Measurements from ENCODE around the gene MBOAT1. TPM values are rescaled to one million over a fixed set of nuclear protein-coding genes. Genes with fewer than 3 reads are reported as not detected.

Gene MBOAT1
- total RNA-seq, 1 donor from 2014 or later, result 9.3 TPM

- no peak for DNase-seq
Observed at GRCh38 chr6:20134613-20135012, 77.7 kb downstream of the MBOAT1 start.

DNA sequence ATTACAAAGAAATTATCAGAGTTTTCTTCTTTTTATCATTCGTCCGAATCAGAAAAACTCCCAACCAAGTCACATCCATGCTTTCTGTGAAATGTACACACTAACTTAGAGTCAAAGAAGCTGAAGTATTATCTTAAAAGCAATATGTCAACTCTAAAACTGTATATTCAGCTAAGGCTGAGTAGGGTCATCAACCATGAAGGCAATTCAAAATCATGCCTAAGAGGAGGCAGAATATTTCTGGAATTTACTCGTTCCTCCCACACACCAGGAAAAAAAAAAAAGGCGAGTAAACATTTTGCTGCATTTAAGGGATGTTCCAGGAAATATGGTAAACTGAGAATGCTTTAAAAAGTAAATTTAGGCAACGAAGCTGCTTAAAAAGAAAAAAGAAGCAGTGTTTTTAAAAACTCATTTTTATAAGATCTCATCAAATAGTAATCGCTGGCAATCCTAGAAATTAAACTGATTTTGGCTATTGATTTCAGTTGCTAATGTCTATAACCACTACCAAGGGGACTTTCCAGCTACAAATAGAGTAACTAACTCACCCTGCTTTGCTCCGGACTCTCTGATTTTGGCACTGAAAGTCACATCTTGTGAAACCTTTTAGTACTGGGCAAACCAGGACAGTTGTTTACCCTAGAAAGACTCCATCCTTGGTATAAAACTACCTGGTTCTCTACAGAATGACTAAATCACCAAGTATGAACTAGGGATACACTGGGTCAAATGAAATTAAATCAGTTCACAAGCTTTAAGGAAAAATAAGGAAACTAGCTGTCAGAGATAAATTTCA lies 82.8 kb downstream of the MBOAT1 start:
- DNase-seq, result no peak

GRCh38 chr6:20128018-20128417 lies 84.3 kb downstream of the MBOAT1 start:
- DNase-seq, result no peak

- DNase-seq, result peak; percentile 70
Observed at GRCh38 chr6:20126789-20127653, 85.2 kb downstream of the MBOAT1 start.

DNA sequence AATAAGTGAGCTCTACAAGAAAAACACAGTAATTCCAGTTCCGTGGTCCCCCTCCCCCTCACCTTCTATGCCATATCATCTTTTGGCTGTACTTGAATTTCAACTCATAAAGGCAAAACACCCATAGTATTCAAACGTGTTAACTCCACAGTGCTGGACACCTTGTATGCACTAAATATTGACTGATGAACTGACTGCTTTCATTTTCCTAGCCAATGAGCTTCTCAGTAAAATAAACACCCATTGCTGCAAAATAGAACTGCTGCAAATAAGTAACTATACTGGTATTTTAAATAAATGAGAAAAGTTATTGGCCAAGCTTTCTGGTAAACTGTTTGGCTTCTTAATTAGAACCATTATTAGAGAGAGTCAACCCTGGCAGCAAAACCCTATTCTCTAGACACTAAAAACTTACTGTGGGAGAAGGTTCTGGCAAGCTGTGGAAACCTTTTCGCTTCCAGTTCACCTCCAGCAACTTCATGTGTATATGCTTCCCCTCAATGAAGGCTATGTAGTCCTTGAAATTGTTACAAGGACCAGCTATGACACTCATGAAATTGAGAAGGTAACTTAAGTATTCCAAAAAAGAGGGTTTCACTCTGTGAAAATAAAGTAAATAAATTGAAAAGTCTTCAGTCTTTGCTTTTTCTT lies 86.0 kb downstream of the MBOAT1 start:
- DNase-seq, result no peak

- no peak for DNase-seq
Observed at GRCh38 chr6:20124545-20124944, 87.7 kb downstream of the MBOAT1 start.

GRCh38 chr6:20119485-20119884 lies 92.8 kb downstream of the MBOAT1 start:
- no peak for DNase-seq

DNA sequence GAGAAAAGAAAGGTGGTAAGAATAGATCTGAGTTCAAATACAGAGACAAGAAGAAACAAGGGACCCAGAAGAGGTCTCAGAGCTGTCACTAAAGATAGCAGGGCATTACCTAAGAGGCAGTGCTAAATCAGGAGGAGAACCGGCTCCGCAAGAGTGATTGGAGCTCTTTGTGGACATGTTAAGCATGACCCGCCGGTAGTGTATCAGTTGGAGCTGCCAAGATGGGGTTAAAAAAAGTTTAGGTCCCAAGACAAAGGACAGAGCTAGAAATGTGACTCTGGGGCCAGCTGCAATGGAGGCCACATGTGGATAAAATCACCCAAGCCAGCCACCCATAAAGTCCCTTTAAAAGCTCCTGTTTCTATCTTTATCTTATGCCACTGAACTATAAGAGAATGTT lies 93.4 kb downstream of the MBOAT1 start:
- DNase-seq, result peak; percentile 12

DNA sequence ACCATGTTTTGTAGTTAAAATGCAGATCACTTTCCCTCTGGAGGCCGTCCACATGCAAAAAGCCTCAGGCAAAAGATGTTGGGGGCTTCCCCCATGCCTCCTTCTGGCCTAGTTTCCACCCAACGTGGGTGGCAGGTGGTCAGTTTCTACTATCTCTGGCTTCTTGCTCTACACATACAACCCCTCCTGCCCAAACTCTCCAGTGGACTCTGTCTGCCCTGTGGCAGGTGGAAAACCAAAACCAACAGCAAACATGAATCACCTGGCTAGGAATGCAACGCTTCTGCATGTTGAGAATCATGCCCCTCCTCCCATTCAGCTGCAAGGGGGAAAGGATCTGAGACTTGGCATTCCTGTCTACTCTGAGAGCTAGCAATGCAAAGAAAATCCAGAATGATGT lies 94.8 kb downstream of the MBOAT1 start:
- no peak for DNase-seq

- no peak for DNase-seq
Observed at GRCh38 chr6:20116792-20117191, 95.5 kb downstream of the MBOAT1 start.

- DNase-seq, result no peak
Observed at GRCh38 chr6:20115246-20115980, 96.9 kb downstream of the MBOAT1 start.

DNA sequence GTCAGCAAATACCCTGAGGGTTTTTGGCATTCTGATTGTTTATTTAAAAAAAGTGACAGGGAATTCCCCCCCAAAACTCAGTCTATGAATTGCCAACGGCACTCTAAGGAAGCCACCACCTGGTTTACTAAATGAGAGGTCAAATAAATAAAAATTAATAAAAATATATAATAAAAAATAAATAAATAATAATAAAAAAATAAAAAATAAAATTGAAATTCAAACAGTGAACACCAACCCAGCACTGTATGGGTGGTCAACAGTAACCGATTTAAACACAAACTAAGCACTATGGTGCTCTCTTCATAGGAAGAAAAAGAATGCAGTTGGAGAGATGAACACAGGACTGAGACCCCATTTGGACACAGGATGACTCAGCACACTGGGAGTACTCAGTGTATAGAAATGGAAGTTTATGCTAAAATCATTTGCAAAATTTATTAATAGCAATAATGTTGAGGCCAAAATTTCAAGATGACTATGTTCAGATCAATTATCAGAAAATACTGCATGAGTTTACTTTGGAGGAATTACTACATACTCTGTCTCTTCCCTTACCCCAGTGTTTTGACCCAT lies 98.5 kb downstream of the MBOAT1 start:
- no peak for DNase-seq

- no peak for DNase-seq
Observed at GRCh38 chr6:20112841-20113240, 99.4 kb downstream of the MBOAT1 start.

DNA sequence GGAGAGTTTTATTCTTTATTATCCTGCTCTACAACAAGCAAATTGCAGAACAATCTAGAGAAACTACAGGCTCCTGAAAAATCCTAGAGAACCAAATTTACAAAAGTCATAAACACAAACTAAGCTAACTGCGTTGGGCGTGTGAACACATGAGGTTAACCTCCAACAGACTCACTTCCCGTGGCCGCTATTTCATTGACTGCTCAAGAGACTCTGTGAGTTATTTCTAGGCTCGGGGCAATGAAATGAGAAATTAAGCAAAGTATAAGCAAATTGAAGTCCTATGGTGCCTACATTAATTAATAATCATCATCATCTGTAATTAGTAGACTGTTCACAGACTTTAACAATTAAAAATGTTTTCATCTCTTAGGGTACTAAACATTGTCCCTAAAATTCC lies 100.0 kb downstream of the MBOAT1 start:
- DNase-seq, result no peak

GRCh38 chr6:20110478-20110877 lies 101.8 kb downstream of the MBOAT1 start:
- no peak for DNase-seq

- DNase-seq, result no peak
Observed at GRCh38 chr6:20109526-20109925, 102.7 kb downstream of the MBOAT1 start.

DNA sequence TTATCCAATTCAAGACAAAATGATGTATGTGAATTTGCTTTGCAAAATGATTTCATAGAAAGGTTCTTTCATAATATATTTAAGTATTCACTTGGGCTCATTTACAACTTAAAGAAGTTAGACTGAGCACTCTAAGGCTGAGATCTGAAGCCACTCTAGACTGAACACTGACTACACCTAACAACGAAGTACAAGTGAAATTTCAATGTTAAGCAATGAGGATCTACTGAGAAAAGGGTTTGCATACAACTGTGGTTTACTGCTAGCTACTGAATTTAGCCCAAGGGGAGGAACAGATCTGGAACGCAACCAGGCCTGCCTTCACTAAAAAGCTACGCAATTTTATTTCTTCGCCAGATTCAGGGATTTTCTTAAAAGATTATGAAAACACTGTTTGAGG lies 106.4 kb downstream of the MBOAT1 start:
- no peak for DNase-seq

GRCh38 chr6:20104696-20105095 lies 107.6 kb downstream of the MBOAT1 start:
- DNase-seq, result no peak

GRCh38 chr6:20102397-20103073 lies 109.7 kb downstream of the MBOAT1 start:
- DNase-seq, result no peak

- no peak for DNase-seq
Observed at GRCh38 chr6:20099156-20099555, 113.1 kb downstream of the MBOAT1 start.

GRCh38 chr6:20098267-20098876 lies 113.9 kb downstream of the MBOAT1 start:
- peak; percentile 49 for DNase-seq

All from tongue (tissue), 2 donors.